Lung (tissue), 12 donors: ENCODE results near the gene HLA-DRB1. TPM values are rescaled to one million over a fixed set of nuclear protein-coding genes. Genes with fewer than 3 reads are reported as not detected.

Experiments used
- ATAC-seq: fragments of 200-7000 bp; cut with Tn5 transposase; one replicate; pipeline ENCODE4 v1.9.1; 2020; ENCODE audit warnings: moderate number of reproducible peaks; ENCODE audit not compliant: insufficient read depth, low FRiP score
- DNase-seq, 3 donors: peaks; one replicate each; pipeline ENCODE4 v3.0.0-alpha.2; 2013 to 2017
- H3K27ac ChIP-seq, 2 donors: one replicate each; pipeline ENCODE4 v1.5.1; 2013; ENCODE audit warnings: mild to moderate bottlenecking in 2 of 2, moderate library complexity in 2 of 2, control low read depth in 1 of 2, inconsistent platforms in 1 of 2, low read depth in 1 of 2, low read length in 1 of 2
- H3K27me3 ChIP-seq, 3 donors: one replicate each; pipeline ENCODE4 v1.5.1; 2013; ENCODE audit warnings: low read length in 2 of 3; ENCODE audit not compliant: control insufficient read depth in 3 of 3, insufficient read depth in 3 of 3
- H3K36me3 ChIP-seq, 4 donors: one replicate each; pipeline ENCODE4 v1.5.1; 2013; ENCODE audit warnings: low read length in 4 of 4, mild to moderate bottlenecking in 1 of 4, moderate library complexity in 1 of 4; ENCODE audit not compliant: control insufficient read depth in 4 of 4, insufficient read depth in 4 of 4
- H3K4me1 ChIP-seq, 5 donors: one replicate each; pipeline ENCODE4 v1.5.1; 2013; ENCODE audit warnings: low read length in 5 of 5, mild to moderate bottlenecking in 2 of 5, moderate library complexity in 1 of 5; ENCODE audit not compliant: control insufficient read depth in 5 of 5, insufficient read depth in 5 of 5
- H3K4me3 ChIP-seq: one replicate; pipeline ENCODE4 v1.5.1; 2013; ENCODE audit warnings: mild to moderate bottlenecking, control low read depth, moderate library complexity
- H3K9ac ChIP-seq, 2 donors: one replicate each; pipeline ENCODE4 v1.5.1; 2013; ENCODE audit warnings: low read length in 2 of 2, control low read depth in 1 of 2; ENCODE audit not compliant: insufficient read depth in 1 of 2
- H3K9me3 ChIP-seq, 4 donors: one replicate each; pipeline ENCODE4 v1.5.1; 2013; ENCODE audit warnings: low read length in 3 of 4, mild to moderate bottlenecking in 1 of 4, moderate library complexity in 1 of 4; ENCODE audit not compliant: control insufficient read depth in 4 of 4, insufficient read depth in 3 of 4
- WGBS, 2 donors: extraction: QIAGEN DNeasy Blood & Tissue Kit; methylation state at CpG; one replicate each; pipeline ENCODE4 v1.1.7; 2013; 5-methylcytosine and 5-hydroxymethylcytosine counted together
- polyA plus RNA-seq, 2 donors: library from polyadenylated mRNA; stranded (reverse); fragments of 200-250 nt; gene quantifications; one replicate each; pipeline ENCODE4 v1.2.1, GENCODE V29; 2013
- total RNA-seq, 2 donors: library from RNA; depleted of rRNA in 1 of 2; stranded (reverse); fragments of >200 nt in 1 of 2; gene quantifications; one replicate each; pipeline ENCODE4 v1.2.1, GENCODE V29; 2014 to 2021
- TF ChIP-seq, protein P1 (sequence below): IDR thresholded peaks from 2 replicates; pipeline ENCODE4 v1.5.1; 2012; ENCODE audit warnings: mild to moderate bottlenecking; ENCODE audit errors: control extremely low read depth, extremely low read depth
- donor health status: control.
- donor health status: control.
- donor health status: Bipolar disorder and iron deficiency.
- donor health status: healthy.
- donor health status: DM: yes; HTN: yes; CAD: no.

HLA-DRB1 gene
- total and polyA plus RNA-seq, 4 donors = 87.1 to 479 (median 416) TPM

DNA sequence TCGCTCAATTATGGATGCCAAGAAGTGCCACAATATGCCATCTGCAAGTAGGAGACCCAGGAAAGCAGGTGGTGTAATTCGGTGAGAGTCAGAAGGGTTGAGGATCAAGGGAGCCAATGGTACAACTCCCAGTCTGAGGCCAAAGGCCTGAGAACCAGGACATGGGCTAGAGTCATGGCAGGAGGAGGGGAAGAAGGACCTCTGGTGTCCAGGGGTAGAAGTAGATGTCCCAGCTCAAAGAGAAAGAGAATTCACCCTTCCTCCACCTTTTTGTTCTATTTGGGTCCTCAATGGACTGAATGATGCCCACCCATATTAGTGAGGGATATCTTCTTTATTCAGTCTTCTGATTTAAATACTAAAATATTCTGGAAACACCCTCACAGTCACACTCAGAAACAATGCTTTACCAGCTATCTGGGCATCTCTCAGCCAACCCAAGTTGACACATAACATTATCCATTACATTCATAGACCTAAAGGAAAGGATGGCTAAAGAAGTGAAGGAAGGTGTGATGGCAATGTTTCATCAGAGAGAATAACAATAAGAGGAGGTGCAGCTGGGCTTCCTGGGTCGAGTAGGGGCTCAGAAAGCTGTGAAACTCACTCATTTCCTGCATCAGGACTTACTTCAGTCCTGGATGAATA lies 26.4 kb upstream of the HLA-DRB1 start:
- H3K4me1 ChIP-seq = no peaks in the 10 kb centered on the region
- 41 to 47% methylated on average over 3 of the region's 3 CpGs for WGBS, 2 donors
- H3K9ac ChIP-seq = no peak overlapping the region
- no peaks in the 10 kb centered on the region for H3K36me3 ChIP-seq
- DNase-seq (no peak), ATAC-seq (no peak)
- TF ChIP-seq, protein P1, sequence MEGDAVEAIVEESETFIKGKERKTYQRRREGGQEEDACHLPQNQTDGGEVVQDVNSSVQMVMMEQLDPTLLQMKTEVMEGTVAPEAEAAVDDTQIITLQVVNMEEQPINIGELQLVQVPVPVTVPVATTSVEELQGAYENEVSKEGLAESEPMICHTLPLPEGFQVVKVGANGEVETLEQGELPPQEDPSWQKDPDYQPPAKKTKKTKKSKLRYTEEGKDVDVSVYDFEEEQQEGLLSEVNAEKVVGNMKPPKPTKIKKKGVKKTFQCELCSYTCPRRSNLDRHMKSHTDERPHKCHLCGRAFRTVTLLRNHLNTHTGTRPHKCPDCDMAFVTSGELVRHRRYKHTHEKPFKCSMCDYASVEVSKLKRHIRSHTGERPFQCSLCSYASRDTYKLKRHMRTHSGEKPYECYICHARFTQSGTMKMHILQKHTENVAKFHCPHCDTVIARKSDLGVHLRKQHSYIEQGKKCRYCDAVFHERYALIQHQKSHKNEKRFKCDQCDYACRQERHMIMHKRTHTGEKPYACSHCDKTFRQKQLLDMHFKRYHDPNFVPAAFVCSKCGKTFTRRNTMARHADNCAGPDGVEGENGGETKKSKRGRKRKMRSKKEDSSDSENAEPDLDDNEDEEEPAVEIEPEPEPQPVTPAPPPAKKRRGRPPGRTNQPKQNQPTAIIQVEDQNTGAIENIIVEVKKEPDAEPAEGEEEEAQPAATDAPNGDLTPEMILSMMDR = no peak
- H3K9me3 ChIP-seq = peaks cover 0 to 2% (median 0%) of the 10 kb centered on the region in 4 donors
- H3K27me3 ChIP-seq = no peaks in the 10 kb centered on the region
- H3K4me3 ChIP-seq = no peak overlapping the region
- no peak overlapping the region for H3K27ac ChIP-seq

DNA sequence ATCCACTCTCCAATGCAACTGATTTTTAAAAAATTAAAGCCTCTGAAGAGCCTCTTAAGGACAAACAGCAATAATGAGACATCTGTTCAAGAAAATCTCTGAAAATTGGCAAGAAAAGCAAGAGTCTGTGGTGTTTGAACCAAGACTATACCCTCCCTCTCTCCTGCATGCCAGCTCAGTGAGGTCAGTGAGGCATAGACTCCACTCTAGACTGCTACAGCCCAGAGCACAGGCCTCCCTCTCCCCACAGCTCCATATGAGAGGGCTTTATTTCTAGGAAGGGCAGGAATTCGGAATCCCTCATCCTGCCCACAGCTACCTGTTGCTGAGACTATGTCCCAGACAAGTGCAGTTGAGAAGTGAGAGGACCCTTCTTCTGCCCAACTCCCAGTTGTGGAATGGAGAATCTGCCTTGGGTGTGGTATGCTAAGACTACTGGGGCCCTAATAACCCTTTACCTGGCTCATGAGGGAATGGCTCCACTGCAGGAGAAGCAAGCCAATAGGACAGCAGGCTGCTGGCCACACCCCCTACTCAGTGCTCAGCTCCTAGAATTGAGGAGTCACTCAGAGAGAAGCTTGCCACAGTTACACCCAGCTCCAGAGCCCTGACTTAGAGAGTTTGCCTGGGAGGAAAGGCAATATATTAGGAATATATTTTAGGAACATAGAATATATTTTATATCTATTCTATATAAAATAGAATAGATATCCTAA lies 24.9 kb upstream of the HLA-DRB1 start:
- H3K36me3 ChIP-seq = no peaks in the 10 kb centered on the region
- peak overlapping the region in 1 of 2 donors; percentile 46 for H3K27ac ChIP-seq
- peak in 1 of 3 donors; percentile 10 for DNase-seq
- TF ChIP-seq, protein P1 = no peak
- no peaks in the 10 kb centered on the region for H3K4me1 ChIP-seq
- H3K9me3 ChIP-seq = peaks cover 0 to 2% (median 0%) of the 10 kb centered on the region in 4 donors
- H3K27me3 ChIP-seq = no peaks in the 10 kb centered on the region
- 29 to 76% methylated on average over 1 of the region's 1 CpG for WGBS, 2 donors
- H3K4me3 ChIP-seq = no peak overlapping the region
- H3K9ac ChIP-seq = no peak overlapping the region
- no peak for ATAC-seq

DNA sequence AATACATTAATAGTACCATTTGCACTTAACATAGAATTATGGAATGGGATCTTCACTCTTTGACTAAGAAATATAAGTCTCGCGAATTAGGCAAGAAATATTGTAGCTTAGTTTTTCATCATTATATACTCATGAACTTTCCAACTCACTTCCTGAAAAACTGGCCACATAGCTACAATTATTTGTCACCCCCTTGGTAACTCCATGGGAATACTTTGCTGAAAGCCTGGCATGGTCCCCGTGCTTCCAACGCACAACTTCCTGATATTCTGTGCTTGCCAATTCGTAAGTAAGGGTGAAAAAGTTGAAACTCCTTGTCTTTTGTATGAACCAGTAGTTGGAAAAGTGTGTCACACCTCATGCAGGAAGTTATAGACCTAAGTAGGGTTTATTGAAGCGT lies 23.8 kb upstream of the HLA-DRB1 start:
- no peak overlapping the region for H3K4me3 ChIP-seq
- WGBS, 2 donors = 37 to 64% methylated on average over 6 of the region's 6 CpGs
- ATAC-seq = no peak
- H3K4me1 ChIP-seq = no peaks in the 10 kb centered on the region
- H3K36me3 ChIP-seq = no peaks in the 10 kb centered on the region
- peaks cover 0 to 2% (median 0%) of the 10 kb centered on the region in 4 donors for H3K9me3 ChIP-seq
- TF ChIP-seq, protein P1 = no peak
- DNase-seq = no peak
- H3K27ac ChIP-seq = no peak overlapping the region
- H3K27me3 ChIP-seq = no peaks in the 10 kb centered on the region
- H3K9ac ChIP-seq = no peak overlapping the region
